ENCODE results near the gene TSNAXIP1. TPM values are rescaled to one million over a fixed set of nuclear protein-coding genes. Genes with fewer than 3 reads are reported as not detected.
A peak's percentile ranks its signal among the peaks of the same experiment; 100 is the strongest.

Gene TSNAXIP1
- total and polyA plus RNA-seq, 9 of the 15 experiments (the other 6 are each of a cell fraction or from before 2014, with no cell fraction given), result 0.03 to 0.24 (median 0.11) TPM; not detected in 4

- TF ChIP-seq ZEB2 (IDR thresholded peaks at IDR 0.05) (0 out of 2 replicates have a peak, but pooled peaks have one; percentile 27), ARID1B (IDR thresholded peaks at IDR 0.05) (peak; percentile 53; the same call in 1 of the 2 replicates), MAX (CRISPR knock-in tag; IDR thresholded peaks at IDR 0.05) (peak; percentile 60; the same call in 1 of the 2 replicates), CC2D1A (IDR thresholded peaks at IDR 0.05) (no peak), ATF2 (CRISPR knock-in tag; IDR thresholded peaks at IDR 0.05) (no peak), SRSF3 (IDR thresholded peaks at IDR 0.05; ENCODE audit: insufficient read depth, low read length) (no peak), U2AF2 (optimal IDR thresholded peaks at IDR 0.05; ENCODE audit: low read depth, low read length) (no peak), NR2C2 (CRISPR knock-in tag; IDR thresholded peaks at IDR 0.05) (peak; percentile 84), NR2C2 (tag; IDR thresholded peaks at IDR 0.05) (peak; percentile 87), MYC (IDR thresholded peaks at IDR 0.05; ENCODE audit: low read depth, low read length) (peak; percentile 61), MYC (CRISPR knock-in tag; IDR thresholded peaks at IDR 0.05; ENCODE audit: borderline replicate concordance, low read depth) (no peak), ID3 (CRISPR knock-in tag; IDR thresholded peaks at IDR 0.05) (no peak), ID3 (tag; IDR thresholded peaks at IDR 0.05) (peak; percentile 27; the same call in 1 of the 2 replicates), NR2C1 (IDR thresholded peaks at IDR 0.05) (peak; percentile 91), NR2C1 (tag; IDR thresholded peaks at IDR 0.05) (peak; percentile 91), KHSRP (IDR thresholded peaks at IDR 0.05) (no peak)
These were observed 32.9 kb upstream of the TSNAXIP1 start (continued) for GRCh38 chr16:67773569-67774456.

All from K562 (cell line).